Epidermal melanocyte (primary cell): Measurements from ENCODE around the gene RUNDC1.

Experiments
- DNase-seq: peaks from one replicate; pipeline ENCODE4 v3.0.0; 2011; ENCODE audit warnings: low spot score; ENCODE audit not compliant: insufficient read length

The RUNDC1 gene

DNA sequence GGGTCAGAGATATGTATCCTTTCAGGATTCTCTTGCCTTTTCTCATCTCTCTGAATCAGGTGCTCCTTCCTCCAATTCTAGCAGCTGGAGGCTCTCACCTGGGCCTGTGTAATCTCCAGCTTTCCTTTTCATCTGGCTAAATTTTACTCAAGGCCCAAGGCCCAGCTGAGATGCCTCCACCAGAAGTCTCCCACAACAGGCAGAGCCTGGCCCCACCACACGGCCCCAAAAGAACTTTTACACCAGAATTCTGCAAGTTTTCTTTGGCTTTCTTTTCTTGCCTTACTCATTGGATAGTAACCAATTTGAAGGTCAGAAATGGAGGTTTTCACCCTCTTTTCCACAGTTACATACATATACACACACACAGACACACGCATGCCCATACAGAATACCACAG is 59.3 kb downstream of the RUNDC1 start:
- no peak for DNase-seq

DNA sequence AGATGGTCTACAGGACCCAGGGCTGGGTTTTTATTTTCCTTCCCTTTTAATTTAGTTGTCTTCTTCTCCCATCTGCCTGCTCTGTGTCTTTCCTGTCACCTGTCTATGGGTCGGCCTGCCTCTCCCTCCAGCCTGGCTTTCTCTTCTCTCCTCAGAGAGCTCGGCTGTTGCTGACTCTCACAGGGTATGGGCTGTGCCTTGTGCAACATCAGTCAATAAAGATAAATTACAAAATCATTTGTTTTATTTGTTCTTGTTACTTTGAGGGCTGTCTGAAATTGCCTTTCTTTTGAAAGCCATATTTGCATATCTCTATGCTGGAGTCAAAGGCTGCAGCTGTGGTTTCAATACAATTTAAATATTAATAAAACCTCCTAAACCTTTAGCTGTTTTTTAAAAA is 60.3 kb downstream of the RUNDC1 start:
- no peak for DNase-seq

DNA sequence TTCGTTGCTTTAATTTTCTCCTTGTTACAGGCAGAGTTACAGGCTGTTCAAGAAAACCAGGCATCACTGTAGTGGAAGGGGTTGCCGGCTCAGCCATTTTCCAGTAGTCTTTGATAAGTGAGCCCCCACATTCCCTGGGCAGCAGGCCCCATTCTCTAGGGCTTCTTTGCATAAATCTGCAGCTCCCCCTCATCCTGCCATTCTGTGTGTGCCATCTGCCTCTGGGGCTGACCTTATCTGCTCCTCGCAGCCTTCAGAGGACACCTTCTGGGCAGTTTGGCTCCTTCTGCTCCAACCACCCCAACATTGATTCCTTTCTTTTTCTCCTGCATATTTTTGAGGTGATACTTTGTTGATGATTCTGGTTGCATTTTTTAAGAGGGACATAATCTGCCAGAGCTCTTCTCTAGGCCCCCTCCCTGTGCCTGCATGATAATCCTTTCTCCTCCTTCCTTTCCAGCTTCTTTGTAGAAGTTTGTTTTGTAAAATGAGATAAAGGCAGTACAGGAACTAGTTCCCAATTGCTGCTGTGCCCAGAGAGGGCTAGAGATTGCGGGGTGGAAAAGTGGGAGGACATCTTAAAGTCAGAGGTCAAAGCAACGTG is 61.8 kb downstream of the RUNDC1 start:
- no peak for DNase-seq
